Raji (cell line): ENCODE results near the gene SIL1.

ENCODE experiments used
- POLR2A ChIP-seq: IDR thresholded peaks from 2 replicates; pipeline ENCODE4 v1.6.1; 2011; ENCODE audit warnings: low read depth, low read length, control low read depth; ENCODE audit not compliant: insufficient read depth

The SIL1 gene

DNA sequence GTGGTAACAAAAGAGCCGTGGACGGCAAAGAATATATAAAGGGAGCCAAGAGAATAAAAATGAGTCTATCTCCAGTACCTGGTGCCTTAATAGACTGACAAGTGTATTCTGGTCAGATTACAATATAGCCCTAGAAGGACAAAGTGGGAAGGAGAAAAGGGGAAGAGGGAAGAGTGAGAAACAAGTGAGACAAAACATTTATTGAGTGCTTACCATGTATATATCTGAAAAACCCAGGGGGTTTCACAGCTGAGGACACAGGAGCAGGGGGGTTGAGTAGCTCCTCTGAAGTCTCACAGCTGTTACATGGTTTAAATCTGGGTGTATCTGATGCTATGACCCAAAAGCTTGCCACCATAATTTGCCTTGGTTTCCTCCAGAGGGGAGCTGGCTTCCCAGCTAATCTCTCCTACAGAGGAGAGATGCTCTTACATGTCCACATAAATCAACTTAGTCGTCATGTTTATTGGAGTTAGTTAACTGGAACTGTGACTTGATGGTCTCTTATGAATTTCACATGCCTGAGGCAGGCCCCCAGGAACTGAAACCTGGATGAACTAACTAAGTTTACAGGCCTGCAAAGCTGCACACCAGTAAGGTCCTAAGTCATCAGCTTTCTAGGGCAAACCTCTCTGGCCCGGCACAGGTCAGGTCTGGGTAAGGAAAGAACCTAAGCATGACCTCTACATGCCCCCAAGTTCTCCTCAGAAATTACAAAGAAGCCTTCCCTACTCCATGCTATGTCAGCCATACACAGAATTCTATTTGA lies 15.5 kb downstream of the SIL1 start:
- no peak for TF ChIP-seq POLR2A

DNA sequence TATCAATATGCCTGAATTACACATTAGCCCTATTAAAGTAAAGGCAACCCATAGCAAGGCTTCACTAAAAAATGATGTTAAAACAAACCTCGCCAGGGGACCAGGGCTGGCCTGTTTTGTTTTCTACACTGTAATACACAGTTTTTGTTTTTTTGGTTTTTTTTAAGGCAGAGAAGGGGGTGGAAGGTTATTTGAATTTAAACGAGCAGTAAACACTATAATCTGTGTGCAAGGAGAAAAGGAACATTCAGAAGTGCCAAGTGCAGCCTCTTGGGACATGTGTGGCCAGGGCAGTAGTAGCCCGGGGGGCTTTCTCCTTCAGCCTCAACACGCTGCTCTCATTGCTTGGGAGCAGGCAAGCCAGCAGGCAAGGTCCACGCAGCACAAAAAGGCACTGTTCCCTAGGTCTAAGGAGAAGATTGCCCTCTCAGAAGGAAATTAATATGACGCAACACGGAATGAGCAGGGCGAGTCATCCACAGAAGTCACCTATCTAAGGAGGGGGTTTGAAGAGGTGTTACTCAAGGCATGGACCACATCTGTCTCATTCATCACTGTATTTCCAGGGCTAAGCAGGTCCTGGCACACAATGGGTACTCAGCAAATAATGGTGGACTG lies 16.2 kb downstream of the SIL1 start:
- no peak for TF ChIP-seq POLR2A

DNA sequence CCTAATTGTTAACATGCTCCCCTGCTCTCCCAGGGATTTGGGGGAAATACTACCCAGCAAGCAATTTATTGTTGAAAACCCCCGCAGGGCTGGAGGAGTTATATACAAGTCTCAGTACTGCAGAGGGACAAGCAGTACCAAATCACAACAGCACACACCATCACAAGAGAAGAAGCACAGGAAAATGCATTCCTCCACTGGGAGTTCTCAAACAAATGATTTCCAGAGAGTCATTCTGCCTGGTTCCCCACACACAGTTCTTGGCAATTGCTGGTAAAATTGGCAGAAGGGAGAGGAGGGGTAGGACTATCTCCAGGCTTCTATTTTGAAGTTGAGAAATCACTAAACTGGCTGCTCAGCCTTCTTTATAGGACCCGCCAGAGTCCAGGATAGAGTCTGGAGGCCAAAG lies 16.8 kb downstream of the SIL1 start:
- no peak for TF ChIP-seq POLR2A

DNA sequence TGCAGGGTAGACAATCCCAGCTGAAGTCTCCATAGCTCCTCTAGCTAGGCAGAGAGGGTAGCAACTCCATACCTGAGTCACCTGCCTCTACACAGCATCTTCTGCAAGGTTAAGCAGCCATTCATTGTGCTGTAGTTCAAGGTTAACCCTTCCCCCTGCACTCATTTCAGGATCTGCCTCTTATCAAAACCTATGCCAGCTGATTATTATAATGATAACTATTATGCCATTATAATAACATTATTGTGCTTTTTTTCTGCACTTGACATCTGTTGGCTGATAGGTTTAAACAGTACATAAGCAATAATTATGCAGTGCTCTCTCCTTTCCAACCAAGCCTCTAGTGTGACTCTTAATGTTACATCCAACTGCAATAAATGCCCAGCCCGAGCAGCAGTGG lies 17.3 kb downstream of the SIL1 start:
- no peak for TF ChIP-seq POLR2A

DNA sequence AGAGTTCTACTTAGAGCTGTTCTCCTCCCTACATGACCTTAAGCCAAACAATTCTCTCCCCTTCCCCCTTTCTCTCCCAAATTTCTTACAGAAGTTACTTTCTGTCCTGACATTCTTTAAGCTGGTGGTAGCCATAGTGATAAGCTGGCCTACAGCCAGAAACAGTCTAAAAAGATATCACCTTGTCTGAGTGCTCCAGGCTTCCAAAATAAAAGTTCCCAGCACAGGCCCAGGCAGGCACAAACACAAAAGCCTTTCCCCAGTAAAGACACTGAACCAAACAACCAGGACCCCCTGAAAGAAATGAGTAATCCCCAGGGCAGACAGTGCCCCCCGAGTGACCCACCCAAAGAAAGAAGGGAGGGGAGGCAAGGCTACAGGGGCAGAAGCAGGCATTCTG lies 19.2 kb downstream of the SIL1 start:
- no peak for TF ChIP-seq POLR2A

DNA sequence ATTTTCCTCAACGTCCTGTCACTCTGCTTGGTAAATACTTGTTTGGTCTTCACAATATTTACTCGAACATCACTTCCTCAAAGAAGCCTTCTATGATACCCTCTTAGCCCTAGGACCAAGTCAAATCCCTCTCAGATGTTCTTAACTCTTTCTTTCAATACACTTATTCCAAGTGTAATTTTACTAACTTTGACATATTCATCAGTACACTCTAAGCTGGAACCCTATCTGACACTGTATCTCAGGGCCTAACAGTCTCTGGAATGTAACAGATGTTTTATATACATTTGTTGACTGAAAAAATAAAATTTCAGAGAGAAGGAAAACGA lies 19.6 kb downstream of the SIL1 start:
- TF ChIP-seq POLR2A = no peak

DNA sequence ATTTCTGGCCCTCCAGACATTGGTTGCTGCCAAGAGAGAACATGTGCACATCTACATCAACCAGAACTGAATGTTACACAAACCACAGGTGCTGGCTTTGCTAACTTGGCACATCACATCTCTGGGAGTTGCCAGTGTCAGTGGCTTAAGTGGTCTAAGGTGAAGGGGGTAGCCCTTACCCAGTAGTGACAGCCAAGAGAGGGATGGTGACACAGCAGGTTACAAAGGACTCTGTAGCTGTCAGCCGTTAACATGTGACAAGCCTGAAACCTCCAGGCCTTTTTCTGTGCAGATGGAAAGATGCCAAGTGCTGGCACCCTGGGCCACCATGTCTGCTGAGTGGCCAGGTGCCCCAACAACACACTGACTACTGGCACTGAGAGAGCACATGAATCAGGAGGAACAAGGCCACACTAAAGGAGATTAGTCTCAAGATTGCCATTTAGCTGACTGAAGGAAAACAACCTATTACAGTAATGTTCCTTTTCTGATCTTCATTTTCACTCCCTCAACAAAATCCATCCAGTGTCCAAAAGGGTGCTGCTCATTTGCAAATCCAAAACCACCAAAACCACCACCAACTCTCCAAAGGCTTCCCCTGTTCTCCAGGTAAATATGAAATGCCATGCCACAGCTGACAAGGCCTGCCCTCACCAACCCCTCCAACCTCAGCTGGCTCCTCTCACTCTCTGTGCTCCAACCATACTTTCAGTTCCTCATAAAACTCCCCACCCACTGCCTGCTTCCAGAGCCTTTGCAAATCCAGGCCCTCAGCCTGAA lies 20.2 kb downstream of the SIL1 start:
- TF ChIP-seq POLR2A = no peak

DNA sequence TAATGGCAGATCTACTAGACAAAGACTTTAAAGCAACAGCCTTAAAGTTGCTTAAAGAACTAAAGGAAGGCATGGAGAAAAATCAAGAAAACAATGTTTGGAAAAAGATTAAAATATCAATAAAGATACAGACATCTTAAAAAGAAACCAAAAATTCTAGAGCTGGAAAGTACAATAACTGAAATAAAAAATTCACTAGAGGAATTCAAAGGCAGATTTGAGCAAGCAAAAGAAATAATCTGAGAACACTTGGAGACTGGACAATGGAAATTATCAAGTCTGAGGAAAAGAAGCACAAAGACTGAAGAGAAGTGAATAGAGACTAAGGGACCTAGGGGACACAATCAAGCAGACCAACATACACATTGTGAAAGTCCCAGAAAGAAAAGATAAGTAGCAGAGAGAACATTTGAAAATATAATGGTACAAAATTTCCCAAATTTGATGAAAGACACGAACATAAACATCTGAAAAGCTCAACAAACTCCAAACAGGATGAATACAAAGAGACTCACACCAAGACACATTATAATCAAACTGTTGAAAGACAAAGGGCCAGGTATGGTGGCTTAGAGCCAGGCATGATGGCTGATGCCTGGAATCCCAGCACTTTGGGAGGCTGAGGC lies 26.3 kb downstream of the SIL1 start:
- TF ChIP-seq POLR2A = no peak

DNA sequence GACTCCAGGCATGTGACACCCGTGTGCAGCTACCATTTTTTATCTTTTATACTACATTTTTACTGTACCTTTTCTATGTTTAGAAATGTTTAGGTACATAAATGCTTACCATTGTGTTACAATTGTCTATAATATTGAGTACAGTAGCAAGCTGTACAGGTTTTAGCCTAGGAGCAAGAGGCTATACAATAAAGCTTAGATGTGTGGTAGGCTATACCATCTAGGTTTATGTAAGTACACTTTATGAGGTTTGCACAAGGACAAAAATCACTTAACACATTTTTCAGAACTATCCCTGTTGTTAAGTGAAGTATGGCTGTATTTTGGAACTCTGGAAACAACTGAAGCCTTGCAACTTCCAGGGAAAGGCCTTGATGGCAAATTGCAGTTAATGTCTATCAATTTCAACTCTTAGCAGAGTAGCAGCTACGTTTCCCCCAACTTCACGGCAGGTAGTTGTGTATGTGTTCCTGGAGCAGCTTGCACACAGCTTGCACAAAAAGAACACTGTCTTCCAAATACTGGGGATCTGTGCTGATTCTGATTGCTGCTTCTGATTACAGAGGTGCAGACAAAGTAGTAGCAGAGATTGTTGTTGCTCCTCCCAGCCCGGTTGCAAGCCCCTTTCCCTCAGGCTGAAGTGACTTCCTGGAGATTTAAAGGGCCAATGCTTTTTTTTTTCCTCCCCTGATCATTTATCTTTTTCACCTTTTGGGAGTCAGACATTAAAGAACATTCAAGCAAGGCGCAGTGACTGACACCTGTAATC lies 30.0 kb downstream of the SIL1 start:
- no peak for TF ChIP-seq POLR2A

DNA sequence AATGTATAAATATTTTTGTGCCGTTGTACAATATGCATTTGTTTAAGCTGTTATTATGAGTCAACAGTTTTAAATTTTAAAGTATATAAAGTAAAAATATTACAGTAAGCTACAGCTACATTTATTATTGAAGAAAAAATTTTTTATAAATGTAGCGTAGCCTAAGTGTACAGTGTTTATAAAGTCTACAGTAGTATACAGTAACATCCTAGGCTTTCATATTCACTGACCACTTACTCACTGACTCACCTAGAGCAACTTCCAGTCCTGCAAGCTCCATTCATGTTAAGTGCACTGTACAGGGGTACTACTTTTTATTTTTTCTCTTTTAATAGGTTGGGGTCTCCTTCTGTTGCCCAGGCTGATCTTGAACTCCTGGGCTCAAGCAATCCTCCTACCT lies 30.6 kb downstream of the SIL1 start:
- no peak for TF ChIP-seq POLR2A

DNA sequence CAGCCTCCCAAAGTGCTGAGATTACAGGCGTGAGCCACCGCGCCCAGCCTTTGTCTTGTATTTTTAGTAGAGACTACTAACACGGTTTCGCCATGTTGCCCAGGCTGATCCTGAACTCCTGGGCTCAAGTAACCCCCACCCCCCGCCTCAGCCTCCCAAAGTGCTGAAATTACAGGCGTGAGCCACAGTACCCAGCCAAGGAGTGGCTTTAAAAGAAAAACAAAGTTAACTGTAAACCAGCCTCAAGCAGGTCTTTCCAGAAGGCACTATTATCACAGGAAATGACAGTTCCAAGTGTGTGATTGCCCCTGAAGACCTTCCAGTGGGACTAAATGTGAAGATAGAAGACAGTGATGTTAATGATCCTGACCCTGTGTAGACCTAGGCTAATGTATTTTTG lies 31.1 kb downstream of the SIL1 start:
- no peak for TF ChIP-seq POLR2A

DNA sequence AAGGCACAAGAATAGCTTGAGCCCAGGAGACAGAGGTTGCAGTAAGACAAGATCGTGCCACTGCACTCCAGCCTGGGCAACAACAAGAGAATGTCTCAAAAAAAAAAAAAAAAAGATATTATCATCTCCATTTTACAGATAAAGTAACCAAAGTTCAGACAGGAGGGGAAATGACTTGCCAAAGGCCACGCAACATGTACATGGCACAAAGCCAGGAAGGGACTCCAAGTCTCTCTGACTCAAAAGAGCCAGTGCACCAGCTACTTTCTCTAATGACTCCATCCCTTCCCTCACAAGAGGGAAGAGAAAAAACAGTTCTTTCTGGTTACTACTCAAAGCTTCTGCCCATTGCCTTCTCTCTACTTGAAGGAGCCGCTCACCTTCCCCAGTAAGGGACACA lies 34.1 kb downstream of the SIL1 start:
- no peak for TF ChIP-seq POLR2A

DNA sequence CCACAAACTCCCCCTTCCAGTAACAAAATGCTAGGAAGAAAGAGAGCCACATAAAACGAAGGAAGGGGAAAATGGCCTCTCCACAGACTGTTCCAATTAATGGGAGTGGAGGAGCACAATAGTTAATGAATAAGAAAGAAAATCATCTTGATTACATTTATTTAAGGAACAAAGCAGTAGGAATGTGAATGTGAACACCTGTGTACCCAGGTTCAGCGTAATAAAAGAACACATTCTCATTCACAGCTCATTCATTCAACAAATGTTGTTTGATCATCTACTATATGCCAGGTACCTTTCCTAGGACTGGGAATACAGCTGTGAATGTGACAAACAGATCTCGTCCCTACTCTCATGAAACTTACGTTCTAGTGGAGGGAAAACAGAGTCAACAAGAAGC lies 35.7 kb downstream of the SIL1 start:
- no peak for TF ChIP-seq POLR2A

DNA sequence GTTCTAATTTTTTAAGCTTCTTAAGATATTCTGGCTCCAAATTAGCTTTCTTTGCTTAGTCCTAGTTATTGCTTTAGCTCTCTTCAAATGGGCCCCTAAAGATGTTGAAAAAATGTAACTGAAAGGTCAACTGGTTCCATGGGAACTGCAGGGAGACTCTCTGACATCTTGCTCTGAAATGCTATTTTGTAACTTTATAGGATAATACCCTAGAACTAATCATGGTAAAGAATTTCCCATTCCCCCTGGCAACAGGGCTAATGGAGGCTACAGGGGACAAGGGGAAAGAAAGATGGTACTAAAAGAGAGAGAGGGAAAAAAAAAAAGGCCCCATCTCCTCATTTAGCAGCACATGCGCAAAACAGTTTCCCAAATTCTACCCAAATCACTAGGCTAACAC lies 39.4 kb downstream of the SIL1 start:
- no peak for TF ChIP-seq POLR2A

DNA sequence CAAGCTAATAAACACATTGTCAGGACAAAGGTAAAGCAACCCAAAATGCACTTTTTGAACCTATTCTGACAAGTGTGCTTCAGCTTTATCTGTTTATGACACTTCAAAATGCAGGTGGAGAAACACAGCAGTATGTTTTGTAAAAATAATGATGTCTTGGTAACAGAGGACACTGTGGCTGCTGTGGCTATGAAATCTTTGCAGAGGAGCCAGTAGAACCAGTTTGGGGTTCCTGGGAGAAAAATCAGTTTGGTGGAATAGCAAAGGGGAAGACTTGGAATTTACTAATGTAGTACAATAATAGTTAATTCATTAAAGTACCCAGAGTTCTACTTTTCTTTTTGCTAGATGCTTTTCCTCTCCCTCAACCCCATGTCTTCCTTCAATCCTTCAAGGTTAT lies 40.6 kb downstream of the SIL1 start:
- TF ChIP-seq POLR2A = no peak
